GM19397 (cell line): Measurements from ENCODE around the gene CEACAM16.

Experiments
- ATAC-seq: cut with Tn5 transposase; IDR thresholded peaks from one replicate; pipeline ENCODE4 v1.9.1; 2021; ENCODE audit warnings: mild to moderate bottlenecking, moderate library complexity; ENCODE audit not compliant: unreplicated experiment

CEACAM16 gene

DNA sequence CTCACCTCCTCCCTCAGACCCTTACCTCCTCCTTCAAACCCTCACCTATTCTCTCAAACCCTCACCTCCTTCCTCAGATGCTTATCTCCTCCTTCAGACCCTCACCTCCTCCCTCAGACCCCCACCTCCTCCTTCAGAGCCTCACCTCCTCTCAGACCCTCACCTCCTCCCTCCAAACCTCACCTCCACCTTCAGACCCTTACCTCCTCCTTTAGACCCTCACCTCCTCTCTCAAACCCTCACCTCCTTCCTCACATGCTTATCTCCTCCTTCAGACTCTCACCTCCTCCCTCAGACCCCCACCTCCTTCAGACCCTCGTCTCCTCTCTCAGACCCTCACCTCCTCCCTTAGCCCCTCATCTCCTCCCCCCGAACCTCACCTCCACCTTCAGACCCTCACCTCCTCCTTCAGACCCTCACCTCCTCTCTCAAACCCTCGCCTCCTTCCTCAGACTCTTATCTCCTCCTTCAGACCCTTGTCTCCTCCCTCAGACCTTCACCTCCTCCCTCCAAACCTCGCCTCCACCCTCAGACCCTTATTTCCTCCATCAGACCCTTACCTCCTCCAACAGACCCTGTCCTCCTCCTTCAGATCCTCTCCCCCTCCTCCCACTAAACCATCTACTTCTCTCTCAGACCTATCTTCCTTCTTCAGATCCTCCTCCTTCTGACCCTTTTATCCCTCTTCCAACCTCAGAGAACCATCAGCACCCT is 47.1 kb downstream of the CEACAM16 start:
- ATAC-seq: no peak

DNA sequence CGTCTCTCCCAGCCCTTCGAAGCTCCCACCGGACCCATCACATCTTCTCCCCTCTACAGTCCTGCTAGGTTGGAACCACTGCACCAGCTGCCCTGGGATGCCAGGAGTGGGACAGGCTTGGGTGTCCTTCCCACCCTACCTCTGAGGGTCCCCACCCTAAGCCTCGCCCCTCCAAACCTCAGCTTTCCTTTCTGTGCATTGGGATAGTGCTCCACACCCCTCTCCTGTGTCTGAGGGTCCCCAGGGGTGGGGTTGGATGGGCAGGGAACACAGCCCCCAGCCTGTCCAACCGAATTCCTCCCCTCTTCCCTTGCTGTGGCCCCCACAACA is 47.6 kb downstream of the CEACAM16 start:
- no peak for ATAC-seq

DNA sequence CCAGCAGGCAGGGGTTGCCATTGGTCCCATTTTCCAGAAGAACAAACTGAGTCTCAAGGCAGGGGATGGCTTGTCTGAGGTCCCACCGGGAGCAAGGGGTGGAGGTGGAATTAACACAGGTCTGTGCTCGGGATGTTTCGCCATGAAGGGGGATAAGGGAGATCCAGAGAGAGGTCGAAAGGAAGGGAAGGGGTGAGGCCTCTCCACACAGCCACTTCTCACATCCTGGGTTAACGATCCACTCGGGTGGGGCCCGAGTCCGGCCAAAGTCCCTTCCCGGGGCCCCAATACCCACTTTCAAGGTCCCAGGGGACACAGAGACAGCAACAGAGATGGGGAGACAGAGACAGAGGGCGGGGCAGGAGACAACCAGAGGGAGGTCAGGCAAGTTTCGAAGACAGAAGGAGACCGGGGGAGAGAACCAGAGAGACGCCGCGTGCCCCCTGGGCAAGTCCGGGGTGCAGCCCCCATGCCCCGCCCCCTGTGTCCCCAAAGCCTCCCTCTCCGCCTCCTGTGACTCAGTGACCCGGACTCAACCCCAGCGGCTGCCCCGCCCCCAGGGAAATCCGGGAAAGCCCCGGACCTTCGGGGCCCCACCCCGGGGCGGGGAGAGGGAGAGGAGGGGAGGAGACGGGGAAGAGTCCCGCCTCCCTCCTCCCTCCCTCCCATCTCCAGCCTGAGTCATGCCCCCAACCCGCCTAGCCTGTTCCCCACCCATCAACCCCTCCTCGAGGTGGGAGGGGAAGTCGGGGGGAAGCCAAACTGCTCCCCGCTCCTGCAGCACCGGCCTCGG is 48.2 kb downstream of the CEACAM16 start:
- peak; percentile 46 for ATAC-seq

DNA sequence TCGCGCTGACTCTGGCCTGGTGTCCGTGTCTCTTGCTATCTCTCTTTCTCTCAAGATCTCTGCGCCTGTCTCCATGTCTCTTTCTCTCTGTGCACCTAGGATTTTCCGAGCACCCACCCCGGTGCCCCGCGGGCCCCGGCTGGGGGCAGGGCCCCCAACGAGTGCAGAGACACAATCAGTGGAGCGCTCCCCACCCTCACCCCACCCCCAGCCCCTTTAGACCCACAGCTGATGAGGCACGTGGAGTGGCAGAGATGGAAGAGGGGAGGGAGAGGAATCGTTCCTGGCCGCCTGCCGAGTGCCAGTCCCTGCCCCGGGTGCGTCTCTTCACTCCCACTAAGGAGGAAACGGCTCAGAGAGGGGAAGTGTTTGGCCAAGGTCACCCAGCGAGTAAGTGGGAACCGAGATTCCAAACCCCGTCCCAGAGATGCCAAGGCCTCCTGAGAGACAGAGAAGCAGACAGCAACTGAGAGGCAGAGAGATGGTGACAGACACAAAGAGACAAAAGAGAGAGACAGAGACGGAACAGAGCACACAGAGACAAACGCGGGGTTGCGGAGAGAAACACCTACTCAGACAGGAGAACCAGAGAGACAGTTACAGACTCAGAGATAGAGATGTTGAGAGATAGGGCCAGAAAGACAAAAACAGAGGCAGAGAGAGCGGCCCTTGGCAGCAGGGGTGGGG is 48.9 kb downstream of the CEACAM16 start:
- ATAC-seq: no peak

DNA sequence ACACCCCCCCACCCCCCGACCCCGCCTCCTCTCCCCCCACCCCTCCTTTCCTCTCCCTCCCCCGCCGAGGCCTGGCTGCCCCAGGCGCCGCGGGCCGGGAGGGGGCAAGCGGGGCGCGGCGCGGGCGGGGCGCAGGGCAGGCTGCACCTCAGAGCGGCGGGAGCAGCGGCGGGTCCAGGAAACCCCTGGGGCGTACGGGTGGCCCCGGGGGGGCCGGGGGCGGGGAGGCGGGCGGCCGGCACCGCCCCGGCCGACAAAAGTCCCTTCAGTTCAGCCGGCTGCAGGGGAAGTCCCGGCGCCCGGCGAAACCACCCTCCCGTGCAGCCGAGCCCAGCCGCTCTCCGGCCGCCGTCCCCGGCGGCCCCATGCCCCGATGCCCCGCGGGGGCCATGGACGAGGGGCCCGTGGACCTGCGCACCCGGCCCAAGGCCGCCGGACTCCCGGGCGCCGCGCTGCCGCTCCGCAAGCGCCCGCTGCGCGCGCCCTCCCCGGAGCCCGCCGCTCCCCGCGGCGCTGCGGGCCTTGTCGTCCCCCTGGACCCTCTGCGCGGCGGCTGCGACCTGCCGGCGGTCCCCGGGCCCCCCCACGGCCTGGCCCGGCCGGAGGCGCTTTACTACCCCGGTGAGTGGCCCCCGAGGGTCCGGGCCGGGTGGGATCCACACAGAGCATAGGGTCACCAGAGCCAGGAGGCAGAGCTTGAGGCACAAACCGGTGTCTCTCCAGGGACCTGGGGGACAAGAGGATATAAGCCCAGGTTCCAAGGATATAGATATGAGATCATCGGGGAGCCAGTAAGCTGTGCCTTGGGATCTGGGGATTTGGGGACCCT is 49.7 kb downstream of the CEACAM16 start, which contains the start of gene BCL3:
Gene BCL3 (plus strand): TSS at position 283 of the 829 bp plus-strand sequence. CDS start 83 bp downstream, at position 366.
- ATAC-seq: peak; percentile 31

- no peak for ATAC-seq
Measured at GRCh38 chr19:44749292-44749691, 50.3 kb downstream of the CEACAM16 start.

DNA sequence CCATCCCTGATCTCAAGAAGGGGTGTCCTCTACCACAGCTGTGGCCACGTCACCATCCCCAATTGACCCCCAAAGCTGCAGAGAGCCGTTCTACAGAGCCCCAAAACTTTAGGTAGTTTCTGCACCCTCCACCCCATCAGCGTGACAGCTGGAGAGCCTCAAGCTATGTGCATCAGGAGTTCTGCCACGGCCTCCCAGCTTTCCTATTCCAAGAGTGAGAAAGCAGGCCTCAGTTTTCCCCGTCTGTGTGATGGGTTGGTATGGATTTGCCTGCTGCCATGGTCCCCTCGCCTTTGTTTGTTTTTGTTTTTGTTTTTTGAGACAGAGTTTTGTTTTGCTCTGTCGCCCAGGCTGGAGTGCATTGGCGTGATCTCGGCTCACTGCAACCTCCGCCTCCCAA is 51.0 kb downstream of the CEACAM16 start:
- ATAC-seq: no peak

GRCh38 chr19:44752123-44752815 is 53.3 kb downstream of the CEACAM16 start:
- ATAC-seq: no peak

GRCh38 chr19:44752816-44753625 is 54.1 kb downstream of the CEACAM16 start:
- peak; percentile 72 for ATAC-seq

DNA sequence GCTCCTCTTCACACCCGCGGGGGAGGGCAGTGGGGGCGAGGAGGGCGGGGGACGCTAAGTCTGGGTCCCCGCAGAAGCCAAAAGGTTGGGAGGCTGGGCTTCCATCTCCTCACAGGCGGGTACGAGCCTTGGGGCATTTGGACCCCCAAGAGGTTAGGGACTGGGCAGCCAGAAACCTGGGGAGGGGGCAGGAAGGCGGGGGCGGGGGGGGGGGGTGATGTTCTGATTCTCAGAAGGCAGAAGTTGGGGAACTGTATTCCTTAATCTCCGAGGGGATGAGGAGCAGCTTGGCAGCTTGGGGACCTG is 54.6 kb downstream of the CEACAM16 start:
- no peak for ATAC-seq

DNA sequence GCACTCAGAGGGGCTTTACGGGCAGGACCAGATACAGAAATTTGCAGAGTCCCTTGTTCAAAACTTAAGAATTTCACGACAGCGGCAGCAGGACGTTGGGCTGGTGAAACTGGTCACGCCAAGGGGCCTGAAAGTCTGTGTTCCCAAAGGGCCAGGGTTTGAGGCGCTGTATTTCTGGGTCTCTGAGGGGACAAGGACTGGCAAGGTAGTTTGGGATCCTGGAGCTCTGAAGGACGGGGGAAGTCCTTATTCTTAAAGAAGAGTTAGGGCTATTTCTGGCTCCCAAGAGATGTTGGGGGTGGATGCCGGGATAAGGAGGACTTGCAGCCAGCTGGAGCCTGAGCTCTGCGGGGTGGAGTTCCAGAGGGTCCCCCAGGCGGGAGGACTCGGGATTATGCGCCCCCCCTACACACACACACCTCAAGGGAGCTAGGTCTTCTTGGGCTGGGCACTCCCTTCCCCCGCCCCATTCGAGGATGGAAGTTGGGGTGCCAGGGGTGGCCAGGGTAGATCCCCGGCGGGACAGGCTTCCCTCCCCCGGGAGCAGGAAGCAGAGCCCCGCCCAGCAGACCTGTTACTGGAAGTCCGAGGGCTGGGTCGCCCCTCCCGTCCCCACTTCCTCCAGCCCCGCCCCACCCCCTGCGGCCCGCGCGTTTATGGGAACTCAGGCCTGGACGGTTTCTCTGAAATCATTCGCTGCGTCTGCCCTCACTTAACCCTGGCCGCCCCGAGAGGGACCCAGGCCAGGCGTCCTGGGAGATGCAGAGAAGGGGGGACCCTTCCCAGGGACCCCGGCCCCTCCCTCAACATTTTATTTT is 55.2 kb downstream of the CEACAM16 start:
- no peak for ATAC-seq

DNA sequence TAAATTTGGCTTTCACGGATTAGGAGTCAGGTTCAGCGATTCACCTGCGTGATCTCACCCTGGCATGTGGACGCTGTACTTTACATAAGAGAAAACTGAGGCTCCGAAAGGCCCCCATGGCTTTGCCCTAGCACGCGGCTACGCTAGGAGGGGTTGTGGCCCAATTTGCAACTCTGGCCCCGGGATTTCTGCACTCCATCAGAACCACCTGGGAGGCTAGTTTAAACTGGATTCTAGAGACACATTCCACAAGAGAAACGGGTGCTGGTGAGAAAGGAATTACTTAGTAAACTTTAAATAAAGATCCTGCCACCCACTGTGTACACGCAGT is 55.8 kb downstream of the CEACAM16 start:
- ATAC-seq: no peak

DNA sequence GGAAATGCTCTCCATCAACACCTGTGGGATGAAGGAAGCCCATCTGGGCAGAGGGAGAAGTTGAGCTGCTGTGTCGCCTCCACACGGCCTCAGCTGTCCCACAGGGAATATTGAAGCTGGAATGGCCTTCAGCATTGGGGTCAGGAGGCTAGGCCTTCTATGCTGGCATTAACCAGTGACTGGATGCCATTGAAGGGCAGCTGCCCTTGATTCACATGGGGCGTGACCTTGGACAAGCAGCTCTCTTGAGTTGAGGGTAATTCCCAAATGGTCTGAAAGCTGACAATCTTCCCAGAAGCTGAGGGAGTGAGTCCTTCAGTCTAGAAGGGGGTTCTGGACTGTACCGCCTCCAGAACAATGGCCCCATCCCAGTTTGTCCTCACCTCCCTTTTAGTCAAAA is 56.3 kb downstream of the CEACAM16 start:
- ATAC-seq: no peak

- ATAC-seq: no peak
Measured at GRCh38 chr19:44756089-44756562, 57.2 kb downstream of the CEACAM16 start.

- no peak for ATAC-seq
Measured at GRCh38 chr19:44757057-44757734, 58.2 kb downstream of the CEACAM16 start.

- no peak for ATAC-seq
Measured at GRCh38 chr19:44757735-44758505, 59.0 kb downstream of the CEACAM16 start.

DNA sequence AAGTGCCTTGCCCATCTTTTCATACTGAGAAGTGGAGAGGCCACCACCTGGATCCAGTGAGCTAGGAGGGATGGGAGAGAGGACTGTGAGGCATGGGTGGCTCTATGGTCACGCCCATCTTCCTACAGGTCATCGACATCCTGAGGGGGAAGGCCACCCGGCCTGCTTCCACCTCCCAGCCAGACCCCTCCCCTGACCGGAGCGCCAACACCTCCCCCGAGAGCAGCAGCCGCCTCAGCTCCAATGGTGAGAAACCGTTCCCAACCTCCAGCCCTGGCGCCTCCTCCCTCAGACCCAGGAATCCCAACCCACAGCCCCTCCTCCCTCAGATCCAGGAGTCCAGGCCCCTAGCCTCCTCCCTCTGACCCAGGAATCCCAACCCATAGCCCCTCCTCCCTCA is 59.6 kb downstream of the CEACAM16 start:
- no peak for ATAC-seq
